ENCODE measurements around the gene LMBR1L. TPM values are rescaled to one million over a fixed set of nuclear protein-coding genes. Genes with fewer than 3 reads are reported as not detected.
"Not testable (repeated sequence)": the region's sequence is repeated elsewhere in the genome, so short reads cannot be mapped to it uniquely, and the experiment has no call there.

The LMBR1L gene
- total RNA-seq, 2 experiments from 2014 or later, result 37.2 to 43.6 TPM

GRCh38 chr12:49137476-49137875, 26.8 kb upstream of the LMBR1L start:
- peaks cover 8% of the 10 kb centered on the region for H3K4me1 ChIP-seq (ENCODE audit: insufficient read depth, low read length, poor library complexity, severe bottlenecking)
- H3K79me2 ChIP-seq (ENCODE audit: insufficient read depth, low read depth, low read length), result peaks cover 25% of the 10 kb centered on the region
- H3K9me2 ChIP-seq (ENCODE audit: insufficient read depth, low read length), result no peaks in the 10 kb centered on the region
- H3K4me3 ChIP-seq (ENCODE audit: low read depth, low read length, poor library complexity, severe bottlenecking), result no peak overlapping the region
- H3K27ac ChIP-seq (ENCODE audit: low read depth, low read length, poor library complexity, severe bottlenecking), result no peak overlapping the region
- no peak for TF ChIP-seq EZH2phosphoT487 (IDR thresholded peaks at IDR 0.05; ENCODE audit: borderline replicate concordance, low read depth, low read length)
- TF ChIP-seq, protein P1, sequence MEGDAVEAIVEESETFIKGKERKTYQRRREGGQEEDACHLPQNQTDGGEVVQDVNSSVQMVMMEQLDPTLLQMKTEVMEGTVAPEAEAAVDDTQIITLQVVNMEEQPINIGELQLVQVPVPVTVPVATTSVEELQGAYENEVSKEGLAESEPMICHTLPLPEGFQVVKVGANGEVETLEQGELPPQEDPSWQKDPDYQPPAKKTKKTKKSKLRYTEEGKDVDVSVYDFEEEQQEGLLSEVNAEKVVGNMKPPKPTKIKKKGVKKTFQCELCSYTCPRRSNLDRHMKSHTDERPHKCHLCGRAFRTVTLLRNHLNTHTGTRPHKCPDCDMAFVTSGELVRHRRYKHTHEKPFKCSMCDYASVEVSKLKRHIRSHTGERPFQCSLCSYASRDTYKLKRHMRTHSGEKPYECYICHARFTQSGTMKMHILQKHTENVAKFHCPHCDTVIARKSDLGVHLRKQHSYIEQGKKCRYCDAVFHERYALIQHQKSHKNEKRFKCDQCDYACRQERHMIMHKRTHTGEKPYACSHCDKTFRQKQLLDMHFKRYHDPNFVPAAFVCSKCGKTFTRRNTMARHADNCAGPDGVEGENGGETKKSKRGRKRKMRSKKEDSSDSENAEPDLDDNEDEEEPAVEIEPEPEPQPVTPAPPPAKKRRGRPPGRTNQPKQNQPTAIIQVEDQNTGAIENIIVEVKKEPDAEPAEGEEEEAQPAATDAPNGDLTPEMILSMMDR (conservative IDR thresholded peaks at IDR 0.05; ENCODE audit: low read length), result no peak
- no peak overlapping the region for H2AFZ ChIP-seq (ENCODE audit: low read length)
- DNase-seq (ENCODE audit: low spot score), result no peak
- H4K20me1 ChIP-seq (ENCODE audit: insufficient read depth, low read length), result no peaks in the 10 kb centered on the region
- no peaks in the 10 kb centered on the region for H3K9me3 ChIP-seq (ENCODE audit: low read length)
- no peak overlapping the region for H3K4me2 ChIP-seq (ENCODE audit: low read length)
- ChIA-PET CTCF (ENCODE audit: unreplicated experiment) (no interaction called here), POLR2A (interaction anchor here (0.6 to 0.7 kb wide), 2 partner anchors 352 to 1724 kb away, joined by 3 read pairs; no protein-coding TSS in a partner anchor)
- intact Hi-C loops (cut with micrococcal nuclease; ENCODE audit: unreplicated experiment), result no loop called here
- peaks cover 8% of the 10 kb centered on the region for H3K36me3 ChIP-seq (ENCODE audit: insufficient read depth, low read length)
- no TSS peak for BruUV-seq (replicated peaks)

GRCh38 chr12:49136997-49137396, 26.4 kb upstream of the LMBR1L start:
- BruUV-seq (replicated peaks); H2AFZ ChIP-seq (ENCODE audit: low read length); H3K4me2 ChIP-seq (ENCODE audit: low read length); DNase-seq (ENCODE audit: low spot score); H3K4me1 ChIP-seq (ENCODE audit: insufficient read depth, low read length, poor library complexity, severe bottlenecking); H3K4me3 ChIP-seq (ENCODE audit: low read depth, low read length, poor library complexity, severe bottlenecking); H4K20me1 ChIP-seq (ENCODE audit: insufficient read depth, low read length); CTCF ChIA-PET (ENCODE audit: unreplicated experiment); H3K36me3 ChIP-seq (ENCODE audit: insufficient read depth, low read length); H3K9me2 ChIP-seq (ENCODE audit: insufficient read depth, low read length); H3K27ac ChIP-seq (ENCODE audit: low read depth, low read length, poor library complexity, severe bottlenecking); intact Hi-C loops (cut with micrococcal nuclease; ENCODE audit: unreplicated experiment); H3K9me3 ChIP-seq (ENCODE audit: low read length): not testable (repeated sequence)
- peaks cover 30% of the 10 kb centered on the region for H3K79me2 ChIP-seq (ENCODE audit: insufficient read depth, low read depth, low read length)
- POLR2A ChIA-PET, result interaction anchor here (0.6 to 0.7 kb wide), 2 partner anchors 1158 to 1724 kb away, joined by 3 to 5 read pairs; no protein-coding TSS in a partner anchor

GRCh38 chr12:49133590-49133989, 22.9 kb upstream of the LMBR1L start:
- Histone ChIP-seq H4K20me1 (ENCODE audit: insufficient read depth, low read length) (peaks cover 15% of the 10 kb centered on the region), H3K4me1 (ENCODE audit: insufficient read depth, low read length, poor library complexity, severe bottlenecking) (peaks cover 22% of the 10 kb centered on the region), H2AFZ (ENCODE audit: low read length) (peak overlapping the region; percentile 78; the same call in 1 of the 2 replicates), H3K27ac (ENCODE audit: low read depth, low read length, poor library complexity, severe bottlenecking) (peak overlapping the region; percentile 95), H3K9me2 (ENCODE audit: insufficient read depth, low read length) (no peaks in the 10 kb centered on the region), H3K4me3 (ENCODE audit: low read depth, low read length, poor library complexity, severe bottlenecking) (peak overlapping the region; percentile 90), H3K36me3 (ENCODE audit: insufficient read depth, low read length) (peaks cover 34% of the 10 kb centered on the region), H3K9me3 (ENCODE audit: low read length) (no peaks in the 10 kb centered on the region), H3K79me2 (ENCODE audit: insufficient read depth, low read depth, low read length) (peaks cover 58% of the 10 kb centered on the region), H3K4me2 (ENCODE audit: low read length) (peak overlapping the region; percentile 99)
- no TSS peak for BruUV-seq (replicated peaks)
- no peak for TF ChIP-seq EZH2phosphoT487 (IDR thresholded peaks at IDR 0.05; ENCODE audit: borderline replicate concordance, low read depth, low read length)
- TF ChIP-seq, protein P1 (conservative IDR thresholded peaks at IDR 0.05; ENCODE audit: low read length), result no peak
- POLR2A ChIA-PET, result interaction anchor here (0.7 to 2.5 kb wide), 5 partner anchors 11 to 380 kb away, joined by 3 to 22 read pairs (median 5); partner anchors contain the start of gene TUBA1A
- DNase-seq (ENCODE audit: low spot score), result no peak
- intact Hi-C loops (cut with micrococcal nuclease; ENCODE audit: unreplicated experiment), result loop anchor here (5.0 kb wide), 3 partner anchors 116 to 609 kb away; partner anchors contain the start of genes DDX23, PRKAG1 and TMBIM6
- CTCF ChIA-PET (ENCODE audit: unreplicated experiment), result no interaction called here
